GM18526 (cell line): ENCODE measurements around the gene UGT1A10.

ENCODE experiments used
- POLR2A ChIP-seq: IDR thresholded peaks from 3 replicates; pipeline ENCODE4 v1.6.1; 2011; ENCODE audit not compliant: insufficient read length; ENCODE audit errors: extremely low read depth

The UGT1A10 gene

GRCh38 chr2:233681521-233682099 is 45.4 kb downstream of the UGT1A10 start, which contains the start of gene UGT1A7:
TSS of gene UGT1A7 (plus strand) at chr2:233681901. CDS start at chr2:233681938, 37 bp downstream.
- TF ChIP-seq POLR2A, result no peak

- TF ChIP-seq POLR2A, result no peak
Measured at GRCh38 chr2:233684640-233685039, 48.4 kb downstream of the UGT1A10 start.

- TF ChIP-seq POLR2A, result no peak
Measured at GRCh38 chr2:233686928-233687327, 50.7 kb downstream of the UGT1A10 start.

- no peak for TF ChIP-seq POLR2A
Measured at GRCh38 chr2:233688341-233688740, 52.1 kb downstream of the UGT1A10 start.

GRCh38 chr2:233689031-233689430 is 52.8 kb downstream of the UGT1A10 start:
- TF ChIP-seq POLR2A, result no peak

- no peak for TF ChIP-seq POLR2A
Measured at GRCh38 chr2:233689501-233689900, 53.3 kb downstream of the UGT1A10 start.

- no peak for TF ChIP-seq POLR2A
Measured at GRCh38 chr2:233690444-233690843, 54.2 kb downstream of the UGT1A10 start.

- no peak for TF ChIP-seq POLR2A
Measured at GRCh38 chr2:233691443-233692433, 55.5 kb downstream of the UGT1A10 start.

GRCh38 chr2:233692648-233693047 is 56.4 kb downstream of the UGT1A10 start, which contains the start of gene UGT1A6:
TSS of gene UGT1A6 (plus strand) at chr2:233692890. CDS start at chr2:233693005, 115 bp downstream.
- TF ChIP-seq POLR2A, result no peak

- no peak for TF ChIP-seq POLR2A
Measured at GRCh38 chr2:233693963-233694362, 57.7 kb downstream of the UGT1A10 start.

GRCh38 chr2:233698740-233699139 is 62.5 kb downstream of the UGT1A10 start:
- TF ChIP-seq POLR2A, result no peak

- TF ChIP-seq POLR2A, result no peak
Measured at GRCh38 chr2:233699424-233700027, 63.3 kb downstream of the UGT1A10 start.

GRCh38 chr2:233700028-233700635 is 63.9 kb downstream of the UGT1A10 start:
- TF ChIP-seq POLR2A, result no peak

- TF ChIP-seq POLR2A, result no peak
Measured at GRCh38 chr2:233702238-233702637, 66.0 kb downstream of the UGT1A10 start.

GRCh38 chr2:233705911-233706506 is 69.8 kb downstream of the UGT1A10 start:
- no peak for TF ChIP-seq POLR2A
